Measurements from ENCODE around the gene CSGALNACT2. TPM values are rescaled to one million over a fixed set of nuclear protein-coding genes. Genes with fewer than 3 reads are reported as not detected.
A peak's percentile ranks its signal among the peaks of the same experiment; 100 is the strongest.

CSGALNACT2 gene
- total RNA-seq, 1 experiment from 2014 or later = 10.0 TPM

DNA sequence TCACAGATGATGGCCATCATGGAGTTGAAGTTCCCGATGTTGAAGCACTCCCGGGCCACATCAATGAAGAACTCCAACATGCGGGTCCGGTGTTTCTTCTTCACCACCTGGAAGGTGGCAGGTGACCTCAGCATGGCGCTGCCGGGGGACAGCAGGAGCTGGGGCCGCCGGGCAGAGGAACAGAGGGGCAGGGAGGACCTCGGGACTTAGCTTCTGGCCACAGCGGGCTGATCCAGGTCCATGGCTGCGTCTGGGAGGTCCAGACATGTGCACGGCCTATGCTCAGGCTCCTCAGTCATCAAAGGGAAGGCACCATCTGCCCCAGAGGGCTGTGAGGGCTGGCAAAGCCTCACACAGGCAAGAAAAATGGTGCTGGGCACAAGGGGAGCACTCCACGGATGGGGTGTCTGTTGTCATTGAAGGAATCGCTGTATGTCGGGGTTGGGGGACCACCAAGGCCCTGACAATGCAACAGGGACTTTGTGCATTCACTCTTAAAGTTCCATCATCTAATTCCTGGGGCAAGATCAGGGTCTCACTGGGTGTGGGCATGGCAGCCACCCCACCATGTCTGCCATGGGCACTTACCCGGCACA is 60.9 kb downstream of the CSGALNACT2 start:
- CTCF ChIA-PET = interaction anchor here (0.7 kb wide), 1 partner anchor 569 kb away, joined by 3 read pairs; no protein-coding TSS in a partner anchor
- BruUV-seq (replicated peaks) = no TSS peak
- H3K27ac Mint-ChIP-seq (ENCODE audit: unreplicated experiment) = no peak overlapping the region
- no peaks in the 10 kb centered on the region for H3K36me3 Mint-ChIP-seq (ENCODE audit: insufficient read depth, unreplicated experiment)
- intact Hi-C loops (cut with micrococcal nuclease; ENCODE audit: unreplicated experiment) = no loop called here
- DNase-seq = no peak
- H3K4me3 Mint-ChIP-seq (ENCODE audit: low read depth, unreplicated experiment) = no peak overlapping the region
- no peak for TF ChIP-seq CTCF (IDR thresholded peaks at IDR 0.05; ENCODE audit: unreplicated experiment)
- no peaks in the 10 kb centered on the region for H3K27me3 Mint-ChIP-seq (ENCODE audit: unreplicated experiment)
- H3K9me3 Mint-ChIP-seq (ENCODE audit: low read depth, unreplicated experiment) = no peaks in the 10 kb centered on the region
- H3K4me1 Mint-ChIP-seq (ENCODE audit: low read depth, unreplicated experiment) = no peaks in the 10 kb centered on the region

GRCh38 chr10:43199684-43200537 is 61.7 kb downstream of the CSGALNACT2 start:
- no peak overlapping the region for H3K4me3 Mint-ChIP-seq (ENCODE audit: low read depth, unreplicated experiment)

GRCh38 chr10:43200538-43201390 is 62.5 kb downstream of the CSGALNACT2 start:
- no peaks in the 10 kb centered on the region for H3K27me3 Mint-ChIP-seq (ENCODE audit: unreplicated experiment)
- intact Hi-C loops (cut with micrococcal nuclease; ENCODE audit: unreplicated experiment) = no loop called here
- BruUV-seq (replicated peaks) = no TSS peak
- H3K36me3 Mint-ChIP-seq (ENCODE audit: insufficient read depth, unreplicated experiment) = no peaks in the 10 kb centered on the region
- CTCF ChIA-PET = interaction anchor here (0.5 kb wide), 1 partner anchor 42 kb away, joined by 4 read pairs; no protein-coding TSS in a partner anchor
- H3K27ac Mint-ChIP-seq (ENCODE audit: unreplicated experiment) = no peak overlapping the region
- no peaks in the 10 kb centered on the region for H3K4me1 Mint-ChIP-seq (ENCODE audit: low read depth, unreplicated experiment)
- H3K4me3 Mint-ChIP-seq (ENCODE audit: low read depth, unreplicated experiment) = no peak overlapping the region
- no peaks in the 10 kb centered on the region for H3K9me3 Mint-ChIP-seq (ENCODE audit: low read depth, unreplicated experiment)
- TF ChIP-seq CTCF (IDR thresholded peaks at IDR 0.05; ENCODE audit: unreplicated experiment) = no peak
- DNase-seq = no peak

More at GRCh38 chr10:43199684-43200537, 61.7 kb downstream of the CSGALNACT2 start:
- CTCF ChIA-PET = no interaction called here
- TF ChIP-seq CTCF (IDR thresholded peaks at IDR 0.05; ENCODE audit: unreplicated experiment) = no peak
- no TSS peak for BruUV-seq (replicated peaks)
- intact Hi-C loops (cut with micrococcal nuclease; ENCODE audit: unreplicated experiment) = no loop called here
- no peaks in the 10 kb centered on the region for H3K9me3 Mint-ChIP-seq (ENCODE audit: low read depth, unreplicated experiment)
- no peak overlapping the region for H3K27ac Mint-ChIP-seq (ENCODE audit: unreplicated experiment)
- no peaks in the 10 kb centered on the region for H3K36me3 Mint-ChIP-seq (ENCODE audit: insufficient read depth, unreplicated experiment)
- no peak for DNase-seq
- no peaks in the 10 kb centered on the region for H3K27me3 Mint-ChIP-seq (ENCODE audit: unreplicated experiment)
- no peaks in the 10 kb centered on the region for H3K4me1 Mint-ChIP-seq (ENCODE audit: low read depth, unreplicated experiment)

DNA sequence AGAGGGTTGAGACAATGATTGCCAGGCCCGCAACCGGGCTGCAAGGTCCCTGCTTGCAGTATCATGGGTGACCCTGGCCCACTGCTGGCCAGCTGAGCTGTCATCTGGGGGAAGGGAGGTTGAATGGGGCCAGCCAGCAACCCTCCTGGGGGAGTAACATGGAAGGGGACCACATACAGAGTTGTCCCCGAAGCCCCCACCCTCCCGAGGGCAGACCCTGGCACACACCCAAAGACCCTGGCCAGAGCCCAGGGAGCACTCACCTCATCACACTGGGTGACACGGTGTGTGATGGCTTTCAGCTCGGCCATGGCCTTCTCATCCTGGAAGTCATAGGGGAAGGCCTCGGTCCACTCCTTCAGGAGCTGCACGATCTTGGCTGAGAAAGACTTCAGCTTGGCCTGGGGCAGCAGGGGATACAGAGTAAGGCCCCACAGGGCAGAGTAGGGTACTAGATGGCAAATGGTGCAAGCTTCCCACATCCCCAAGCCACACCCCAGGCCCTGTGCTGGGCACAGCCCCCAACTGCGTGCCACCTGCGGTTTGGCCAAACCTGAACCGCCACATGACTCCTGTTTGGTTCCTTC is 63.4 kb downstream of the CSGALNACT2 start:
- DNase-seq = no peak
- Mint-ChIP-seq H3K4me3 (ENCODE audit: low read depth, unreplicated experiment) (peak overlapping the region; percentile 69), H3K27me3 (ENCODE audit: unreplicated experiment) (no peaks in the 10 kb centered on the region), H3K4me1 (ENCODE audit: low read depth, unreplicated experiment) (no peaks in the 10 kb centered on the region), H3K27ac (ENCODE audit: unreplicated experiment) (no peak overlapping the region), H3K36me3 (ENCODE audit: insufficient read depth, unreplicated experiment) (no peaks in the 10 kb centered on the region), H3K9me3 (ENCODE audit: low read depth, unreplicated experiment) (no peaks in the 10 kb centered on the region)
- no TSS peak for BruUV-seq (replicated peaks)
- no peak for TF ChIP-seq CTCF (IDR thresholded peaks at IDR 0.05; ENCODE audit: unreplicated experiment)
- intact Hi-C loops (cut with micrococcal nuclease; ENCODE audit: unreplicated experiment) = no loop called here
- CTCF ChIA-PET = interaction anchor here (0.7 to 1.5 kb wide), 5 partner anchors 12 to 180 kb away, joined by 3 to 6 read pairs (median 4); partner anchors contain the start of gene CSGALNACT2
